OCI-LY1 (cell line): ENCODE results near the gene SUPT20HL2.
"Not testable (repeated sequence)": the region's sequence is repeated elsewhere in the genome, so short reads cannot be mapped to it uniquely, and the experiment has no call there.

Experiments
- H2AFZ ChIP-seq: fragments of 200-600 bp; sonication (generic), shearing (Covaris generic); 2 replicates; pipeline ENCODE4 v1.6.0; 2014; ENCODE audit warnings: antibody characterized with exemption, mild to moderate bottlenecking, low read length
- H3F3A ChIP-seq: fragments of 200-600 bp; sonication (generic), shearing (Covaris generic); 2 replicates; pipeline ENCODE4 v1.6.0; 2014; ENCODE audit warnings: mild to moderate bottlenecking, antibody characterized with exemption, low read length, moderate library complexity; ENCODE audit not compliant: insufficient read depth
- H3K27ac ChIP-seq: fragments of 200-600 bp; sonication (generic); 2 replicates; pipeline ENCODE4 v1.5.1; 2014; ENCODE audit warnings: low read length, mixed run types, mild to moderate bottlenecking, low read depth; ENCODE audit not compliant: poor library complexity, severe bottlenecking
- H3K27me3 ChIP-seq: fragments of 200-600 bp; sonication (generic); 2 replicates; pipeline ENCODE4 v1.6.0; 2014; ENCODE audit warnings: antibody characterized with exemption, mild to moderate bottlenecking, low read length, moderate library complexity; ENCODE audit not compliant: insufficient read depth
- H3K36me3 ChIP-seq: fragments of 200-600 bp; sonication (generic); 2 replicates; pipeline ENCODE4 v1.6.1; 2014; ENCODE audit warnings: mild to moderate bottlenecking, antibody characterized with exemption, low read length, moderate library complexity, mixed read lengths; ENCODE audit not compliant: insufficient read depth
- H3K4me1 ChIP-seq: fragments of 200-600 bp; sonication (generic); 2 replicates; pipeline ENCODE4 v1.5.1; 2014; ENCODE audit warnings: mild to moderate bottlenecking, low read length, moderate library complexity; ENCODE audit not compliant: insufficient read depth, severe bottlenecking
- H3K4me2 ChIP-seq: fragments of 200-600 bp; sonication (generic), shearing (Covaris generic); 2 replicates; pipeline ENCODE4 v1.6.1; 2014; ENCODE audit warnings: low read length
- H3K4me3 ChIP-seq: fragments of 200-600 bp; sonication (generic); 2 replicates; pipeline ENCODE4 v1.5.1; 2014; ENCODE audit warnings: low read length, low read depth, mild to moderate bottlenecking, mixed read lengths; ENCODE audit not compliant: poor library complexity, severe bottlenecking
- H3K79me2 ChIP-seq: fragments of 200-600 bp; shearing (Covaris generic); 2 replicates; pipeline ENCODE4 v1.6.1; 2016; ENCODE audit warnings: mixed run types, low read length, mixed read lengths; ENCODE audit not compliant: insufficient read depth
- H3K9ac ChIP-seq: fragments of 200-600 bp; sonication (generic), shearing (Covaris generic); 2 replicates; pipeline ENCODE4 v1.6.1; 2014; ENCODE audit warnings: mild to moderate bottlenecking, low read length, mixed read lengths
- H3K9me2 ChIP-seq: fragments of 200-600 bp; sonication (generic), shearing (Covaris generic); 2 replicates; pipeline ENCODE4 v1.6.1; 2014; ENCODE audit warnings: low read depth, mild to moderate bottlenecking, low read length, mixed read lengths
- H3K9me3 ChIP-seq: fragments of 200-600 bp; shearing (Covaris generic); 2 replicates; pipeline ENCODE4 v1.6.1; 2014; ENCODE audit warnings: low read length, mixed read lengths
- H4K20me1 ChIP-seq: fragments of 200-600 bp; sonication (generic), shearing (Covaris generic); 2 replicates; pipeline ENCODE4 v1.6.0; 2016; ENCODE audit warnings: mild to moderate bottlenecking, low read length; ENCODE audit not compliant: insufficient read depth
- EZH2 ChIP-seq: fragments of 200-600 bp; sonication (generic), shearing (Covaris generic); IDR thresholded peaks from 2 replicates; pipeline ENCODE4 v1.8.0; 2017; ENCODE audit warnings: borderline replicate concordance, mixed run types, mild to moderate bottlenecking, antibody characterized with exemption, low read length, moderate library complexity, mixed read lengths
- TF ChIP-seq, protein P1 (sequence below): fragments of 200-600 bp; sonication (generic), shearing (Covaris generic); IDR thresholded peaks from 2 replicates; pipeline ENCODE4 v1.5.1; 2017; ENCODE audit warnings: mild to moderate bottlenecking, antibody characterized with exemption, low read length, moderate library complexity, mixed read lengths

SUPT20HL2 gene

DNA sequence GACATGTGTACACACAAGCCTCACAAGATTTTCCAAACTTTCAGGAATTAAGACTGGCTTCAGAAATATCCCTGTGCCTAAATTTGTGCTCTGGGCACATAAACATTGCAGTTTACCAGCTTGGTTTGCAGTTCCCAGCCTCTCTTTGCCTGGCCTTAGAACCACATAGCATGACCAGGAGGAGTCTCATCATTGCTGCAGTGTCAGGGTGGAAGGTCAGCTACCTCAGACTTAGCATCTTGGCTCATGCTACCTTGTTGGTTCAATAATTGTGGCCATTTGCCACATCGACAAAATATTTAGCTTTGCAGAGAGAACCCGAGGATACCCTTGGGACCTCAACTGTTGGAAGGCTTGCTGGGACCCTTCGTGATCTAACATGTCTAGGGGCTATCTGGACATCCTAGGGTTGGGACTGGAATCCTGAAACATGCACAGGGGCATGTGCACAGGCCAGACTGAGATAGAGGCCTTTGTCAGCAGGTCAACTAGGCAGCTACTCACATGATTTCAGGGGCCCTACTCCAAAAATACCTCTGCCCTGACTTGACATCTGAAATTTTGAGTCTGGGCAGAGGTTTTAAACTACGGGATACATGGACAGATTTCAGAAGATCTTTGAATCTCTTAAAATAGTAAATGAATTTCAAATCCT, 8.0 kb upstream of the SUPT20HL2 start:
- no peak overlapping the region for H3K9ac ChIP-seq
- no peaks in the 10 kb centered on the region for H3K9me3 ChIP-seq
- no peaks in the 10 kb centered on the region for H4K20me1 ChIP-seq
- H3K36me3 ChIP-seq: no peaks in the 10 kb centered on the region
- no peaks in the 10 kb centered on the region for H3K4me1 ChIP-seq
- H3K27ac ChIP-seq: no peak overlapping the region
- H3K79me2 ChIP-seq: no peaks in the 10 kb centered on the region
- no peak overlapping the region for H3K4me2 ChIP-seq
- H2AFZ ChIP-seq: no peak overlapping the region
- no peaks in the 10 kb centered on the region for H3K9me2 ChIP-seq
- no peaks in the 10 kb centered on the region for H3F3A ChIP-seq
- no peaks in the 10 kb centered on the region for H3K27me3 ChIP-seq
- TF ChIP-seq EZH2: no peak
- TF ChIP-seq, protein P1, sequence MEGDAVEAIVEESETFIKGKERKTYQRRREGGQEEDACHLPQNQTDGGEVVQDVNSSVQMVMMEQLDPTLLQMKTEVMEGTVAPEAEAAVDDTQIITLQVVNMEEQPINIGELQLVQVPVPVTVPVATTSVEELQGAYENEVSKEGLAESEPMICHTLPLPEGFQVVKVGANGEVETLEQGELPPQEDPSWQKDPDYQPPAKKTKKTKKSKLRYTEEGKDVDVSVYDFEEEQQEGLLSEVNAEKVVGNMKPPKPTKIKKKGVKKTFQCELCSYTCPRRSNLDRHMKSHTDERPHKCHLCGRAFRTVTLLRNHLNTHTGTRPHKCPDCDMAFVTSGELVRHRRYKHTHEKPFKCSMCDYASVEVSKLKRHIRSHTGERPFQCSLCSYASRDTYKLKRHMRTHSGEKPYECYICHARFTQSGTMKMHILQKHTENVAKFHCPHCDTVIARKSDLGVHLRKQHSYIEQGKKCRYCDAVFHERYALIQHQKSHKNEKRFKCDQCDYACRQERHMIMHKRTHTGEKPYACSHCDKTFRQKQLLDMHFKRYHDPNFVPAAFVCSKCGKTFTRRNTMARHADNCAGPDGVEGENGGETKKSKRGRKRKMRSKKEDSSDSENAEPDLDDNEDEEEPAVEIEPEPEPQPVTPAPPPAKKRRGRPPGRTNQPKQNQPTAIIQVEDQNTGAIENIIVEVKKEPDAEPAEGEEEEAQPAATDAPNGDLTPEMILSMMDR: no peak
- H3K4me3 ChIP-seq: no peak overlapping the region

DNA sequence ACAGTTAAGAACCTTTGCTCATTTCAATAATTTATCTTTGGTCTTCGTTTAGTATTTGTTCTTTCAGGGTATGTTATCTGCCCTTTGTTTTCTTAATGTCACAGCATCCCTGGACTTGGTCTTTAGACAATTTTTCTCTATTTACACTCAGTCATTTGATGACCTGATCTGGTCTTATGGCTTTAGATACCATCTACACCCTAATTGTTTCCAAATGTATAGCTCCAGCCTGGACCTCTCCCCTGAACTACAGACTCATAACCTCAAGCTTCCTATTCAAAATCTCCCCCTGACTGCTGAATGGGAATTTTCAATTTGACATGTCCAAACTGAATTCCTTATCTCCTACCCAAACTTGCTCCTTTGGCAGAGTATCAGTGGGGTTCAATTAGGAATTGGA, 3.7 kb upstream of the SUPT20HL2 start:
- no peak for TF ChIP-seq EZH2
- TF ChIP-seq, protein P1: no peak
- H3K9ac ChIP-seq: no peak overlapping the region
- H3K9me3 ChIP-seq: no peaks in the 10 kb centered on the region
- no peaks in the 10 kb centered on the region for H3K79me2 ChIP-seq
- H2AFZ ChIP-seq: no peak overlapping the region
- H3K4me2 ChIP-seq: no peak overlapping the region
- H3K27ac ChIP-seq: no peak overlapping the region
- H3K4me1 ChIP-seq: no peaks in the 10 kb centered on the region
- H3K36me3 ChIP-seq: no peaks in the 10 kb centered on the region
- no peaks in the 10 kb centered on the region for H4K20me1 ChIP-seq
- H3K27me3 ChIP-seq: no peaks in the 10 kb centered on the region
- H3F3A ChIP-seq: no peaks in the 10 kb centered on the region
- H3K4me3 ChIP-seq: no peak overlapping the region
- no peaks in the 10 kb centered on the region for H3K9me2 ChIP-seq

DNA sequence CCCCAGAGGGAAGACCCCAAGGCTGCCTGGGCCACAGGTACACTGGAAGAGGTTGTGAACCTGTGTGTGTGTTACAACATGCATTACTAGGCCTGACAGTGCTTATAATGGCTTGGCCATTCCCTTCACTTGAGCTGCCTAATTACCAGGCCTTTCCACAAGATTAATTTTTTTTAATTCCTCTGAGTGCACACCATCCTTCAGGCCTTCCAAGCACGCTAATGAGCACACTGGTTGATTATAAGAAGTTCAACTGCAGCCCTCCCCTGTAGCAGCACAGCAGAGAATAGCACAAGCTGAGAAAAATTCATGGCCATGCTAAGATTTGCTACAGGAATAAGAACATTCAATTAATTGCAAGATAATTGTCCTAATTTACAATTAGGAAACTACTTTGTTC, 2.2 kb upstream of the SUPT20HL2 start:
- no peaks in the 10 kb centered on the region for H3F3A ChIP-seq
- H3K4me1 ChIP-seq: no peaks in the 10 kb centered on the region
- H3K4me3 ChIP-seq: no peak overlapping the region
- no peak for TF ChIP-seq EZH2
- TF ChIP-seq, protein P1: no peak
- H2AFZ ChIP-seq: no peak overlapping the region
- no peaks in the 10 kb centered on the region for H3K36me3 ChIP-seq
- no peaks in the 10 kb centered on the region for H3K9me3 ChIP-seq
- H3K9me2 ChIP-seq: no peaks in the 10 kb centered on the region
- H3K27me3 ChIP-seq: no peaks in the 10 kb centered on the region
- no peak overlapping the region for H3K4me2 ChIP-seq
- H4K20me1 ChIP-seq: no peaks in the 10 kb centered on the region
- H3K27ac ChIP-seq: no peak overlapping the region
- H3K79me2 ChIP-seq: no peaks in the 10 kb centered on the region
- H3K9ac ChIP-seq: no peak overlapping the region

DNA sequence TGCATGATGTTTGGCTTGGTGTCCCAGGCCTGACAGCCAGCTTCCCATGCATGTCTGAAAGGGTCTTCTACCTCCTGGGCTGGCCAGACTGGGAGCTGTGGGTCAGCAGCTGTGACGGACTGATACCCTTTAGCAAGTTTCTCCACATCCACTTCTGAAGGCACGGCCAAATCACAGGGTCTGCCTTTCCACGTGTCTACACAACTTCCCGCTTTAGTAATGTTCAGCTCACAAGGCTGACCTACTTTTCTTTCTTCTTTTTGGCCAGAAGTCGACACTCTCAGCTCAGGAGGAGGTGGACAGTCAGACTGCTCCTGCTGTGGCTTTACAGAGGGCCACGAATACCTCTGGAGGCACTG, 1.6 kb downstream of the SUPT20HL2 start:
- not testable (repeated sequence) for H3K36me3 ChIP-seq, H3K4me1 ChIP-seq, H3F3A ChIP-seq, H3K9me2 ChIP-seq, H4K20me1 ChIP-seq, H3K4me3 ChIP-seq, H3K9me3 ChIP-seq, H3K79me2 ChIP-seq, H3K4me2 ChIP-seq, H3K27me3 ChIP-seq, H3K27ac ChIP-seq, H3K9ac ChIP-seq, H2AFZ ChIP-seq

DNA sequence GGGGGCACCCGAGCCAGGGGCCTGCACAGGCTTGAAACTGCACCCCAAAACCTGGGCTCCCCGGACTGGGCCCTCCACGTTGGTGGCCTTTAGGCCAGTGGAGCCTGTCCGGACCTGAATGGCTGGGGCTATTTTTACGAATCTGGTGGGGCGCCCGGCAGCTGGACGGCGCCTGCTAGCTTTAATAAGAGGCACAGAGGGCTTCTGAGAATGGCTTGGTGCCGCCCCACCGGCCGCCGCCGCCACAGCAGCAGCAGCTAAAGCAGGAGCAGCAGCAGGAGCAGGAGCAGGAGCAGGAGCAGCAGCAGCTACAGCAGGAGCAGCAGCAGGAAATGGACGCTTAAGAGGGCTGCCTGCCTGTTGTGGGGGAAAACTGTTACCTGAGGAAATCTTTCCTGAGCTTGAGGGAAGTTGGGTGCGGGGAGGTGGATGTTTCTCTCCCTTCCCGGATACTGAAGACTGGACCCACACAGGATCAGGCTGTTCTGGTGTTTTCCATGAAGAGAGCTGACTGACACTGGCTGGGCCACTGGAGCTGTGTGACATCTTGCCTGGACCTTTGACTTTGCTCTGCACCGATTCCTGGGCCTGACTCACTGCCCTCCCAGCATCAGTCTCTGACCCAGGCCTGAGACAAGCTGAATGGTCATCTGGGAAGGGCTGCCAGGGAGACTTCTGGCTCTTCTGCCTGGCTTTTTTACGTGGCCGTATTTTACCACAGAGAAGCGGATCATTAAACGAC, 2.2 kb downstream of the SUPT20HL2 start:
- not testable (repeated sequence) for H3K27me3 ChIP-seq, H4K20me1 ChIP-seq, H3K4me3 ChIP-seq, H3K27ac ChIP-seq, H3K9me2 ChIP-seq, H3K9ac ChIP-seq, H3K9me3 ChIP-seq, H3K36me3 ChIP-seq, H3K79me2 ChIP-seq, H3K4me1 ChIP-seq, H3K4me2 ChIP-seq, H2AFZ ChIP-seq, H3F3A ChIP-seq
